GM19025 (cell line): ENCODE measurements around the gene SP140.
"Not testable (repeated sequence)": the region's sequence is repeated elsewhere in the genome, so short reads cannot be mapped to it uniquely, and the experiment has no call there.

Experiments
- ATAC-seq: cut with Tn5 transposase; IDR thresholded peaks from one replicate; pipeline ENCODE4 v1.9.1; 2021; ENCODE audit warnings: mild to moderate bottlenecking, low read depth, moderate library complexity; ENCODE audit not compliant: unreplicated experiment

Gene SP140

GRCh38 chr2:230269715-230270114 is 44.2 kb downstream of the SP140 start:
- no peak for ATAC-seq

- no peak for ATAC-seq
Observed at GRCh38 chr2:230282936-230283335, 57.4 kb downstream of the SP140 start.

GRCh38 chr2:230286048-230286447 is 60.5 kb downstream of the SP140 start:
- no peak for ATAC-seq

- not testable (repeated sequence) for ATAC-seq
Observed at GRCh38 chr2:230289311-230289710, 63.8 kb downstream of the SP140 start.

GRCh38 chr2:230295192-230295591 is 69.7 kb downstream of the SP140 start:
- ATAC-seq, result no peak

GRCh38 chr2:230296917-230297316 is 71.4 kb downstream of the SP140 start:
- ATAC-seq, result no peak

GRCh38 chr2:230299618-230300017 is 74.1 kb downstream of the SP140 start:
- no peak for ATAC-seq

- no peak for ATAC-seq
Observed at GRCh38 chr2:230305416-230306275, 80.1 kb downstream of the SP140 start.

GRCh38 chr2:230306474-230306873 is 80.9 kb downstream of the SP140 start:
- no peak for ATAC-seq

- ATAC-seq, result no peak
Observed at GRCh38 chr2:230307485-230307884, 81.9 kb downstream of the SP140 start.

- ATAC-seq, result no peak
Observed at GRCh38 chr2:230308402-230309000, 83.0 kb downstream of the SP140 start.

- ATAC-seq, result not testable (repeated sequence)
Observed at GRCh38 chr2:230310792-230311191, 85.3 kb downstream of the SP140 start.

GRCh38 chr2:230311634-230312033 is 86.1 kb downstream of the SP140 start:
- ATAC-seq, result not testable (repeated sequence)

- no peak for ATAC-seq
Observed at GRCh38 chr2:230312638-230313037, 87.1 kb downstream of the SP140 start.

- no peak for ATAC-seq
Observed at GRCh38 chr2:230317366-230317765, 91.8 kb downstream of the SP140 start.

- ATAC-seq, result no peak
Observed at GRCh38 chr2:230318190-230319121, 92.9 kb downstream of the SP140 start.

GRCh38 chr2:230319211-230319862 is 93.8 kb downstream of the SP140 start:
- peak; percentile 72 for ATAC-seq

- no peak for ATAC-seq
Observed at GRCh38 chr2:230321031-230321430, 95.5 kb downstream of the SP140 start.

GRCh38 chr2:230322561-230323384 is 97.2 kb downstream of the SP140 start:
- no peak for ATAC-seq
